Breast epithelium (tissue), 3 donors: ENCODE data around the gene GSPT1.

Experiments
- CTCF ChIP-seq, 3 donors: fragments of 450-650 bp; IDR thresholded peaks; one replicate each; pipeline ENCODE4 v1.5.1; 2016 to 2017; ENCODE audit warnings: antibody characterized with exemption in 3 of 3, mild to moderate bottlenecking in 3 of 3, moderate library complexity in 3 of 3
- POLR2A ChIP-seq: fragments of 450-650 bp; IDR thresholded peaks from one replicate; pipeline ENCODE4 v1.6.1; 2016; ENCODE audit warnings: antibody characterized with exemption, mild to moderate bottlenecking, moderate library complexity

- TF ChIP-seq CTCF (IDR thresholded peaks at IDR 0.05) (no peak), POLR2A (no peak)
Observed at GRCh38 chr16:11852092-11852809, 63.5 kb downstream of the GSPT1 start.
